Measurements from ENCODE around the gene SEC14L2. TPM values are rescaled to one million over a fixed set of nuclear protein-coding genes. Genes with fewer than 3 reads are reported as not detected.

The SEC14L2 gene
- 0.67 and 0.83 TPM in 2 replicates for total RNA-seq
- total RNA-seq (2013): 0.21 TPM
- 0.24 and 0.63 TPM in 2 replicates for polyA plus RNA-seq
- 2.0 and 5.6 TPM in 2 replicates for polyA minus RNA-seq

DNA sequence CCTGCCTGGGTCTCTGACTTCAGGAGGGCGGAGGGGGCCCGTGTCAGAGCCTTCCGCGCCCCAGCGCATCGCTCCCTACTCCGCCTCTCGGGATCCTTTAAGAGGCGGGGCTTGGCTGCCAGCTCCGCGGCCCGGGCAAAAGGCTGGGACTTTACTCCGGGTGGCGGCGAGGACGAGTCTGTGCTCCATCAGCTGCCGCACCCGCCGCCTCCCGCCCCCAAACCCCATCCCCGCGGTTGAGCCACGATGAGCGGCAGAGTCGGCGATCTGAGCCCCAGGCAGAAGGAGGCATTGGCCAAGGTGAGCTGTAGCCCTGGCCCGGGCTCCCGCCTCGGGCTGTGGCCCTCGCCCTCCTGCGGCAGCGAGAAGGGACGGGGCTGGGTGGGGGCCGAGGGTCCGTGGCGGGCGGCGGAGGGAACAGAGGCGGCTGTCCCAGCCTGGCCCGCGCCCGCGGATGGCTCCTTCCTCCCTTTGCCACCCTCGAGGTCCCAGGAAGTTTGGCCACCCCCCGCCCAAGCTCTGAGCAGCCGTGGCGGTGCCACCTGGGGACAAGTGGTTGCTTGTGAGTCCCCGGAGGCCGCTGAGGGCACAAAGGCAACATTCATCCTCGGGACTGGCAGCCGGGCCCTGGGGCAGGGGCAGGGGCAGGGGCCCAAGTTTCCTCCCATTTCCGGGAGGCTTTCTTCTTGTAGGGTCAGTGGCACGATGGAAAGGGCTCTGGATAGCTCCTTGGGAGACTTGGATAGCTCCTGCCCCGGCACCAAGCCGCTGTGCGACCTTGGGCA lies at the start of gene SEC14L2:
Gene SEC14L2, plus strand, starts transcription at position 148 of the 785 bp plus-strand sequence. Its CDS starts 99 bp downstream, at position 247.
- Histone ChIP-seq H3K79me2 (ENCODE audit: control insufficient read depth, insufficient read depth, low read length) (no peaks in the 10 kb centered on the region), H3K9me3 (ENCODE audit: control extremely low read depth in 1 of 3, control insufficient read depth in 2 of 3, insufficient read depth in 1 of 3, low read length in 2 of 3) (peaks cover 0 to 8% (median 0%) of the 10 kb centered on the region in 3 donors), H2AFZ (ENCODE audit: insufficient read depth, low read depth, low read length, poor library complexity, severe bottlenecking) (peak within 1 kb of the TSS; percentile 72), H3K36me3 (replicated peaks in 1 of 2; ENCODE audit: control extremely low read depth in 1 of 2, control insufficient read depth in 1 of 2, extremely low read depth in 1 of 2, insufficient read depth in 2 of 2, low read length in 1 of 2) (no peaks in the 10 kb centered on the region), H3K4me1 (ENCODE audit: control insufficient read depth in 2 of 2, insufficient read depth in 2 of 2, low read length in 2 of 2) (peaks cover 29% of the 10 kb centered on the region in 2 donors), H3K27ac (ENCODE audit: low read length in 2 of 2) (no peak within 1 kb of the TSS), H3K4me2 (replicated peaks; ENCODE audit: low read depth, low read length, poor library complexity, severe bottlenecking) (peak within 1 kb of the TSS; percentile 86), H3K9ac (ENCODE audit: low read length) (peak within 1 kb of the TSS; percentile 62), H4K20me1 (ENCODE audit: control insufficient read depth, insufficient read depth, low read length, poor library complexity, severe bottlenecking) (no peaks in the 10 kb centered on the region), H3K27me3 (replicated peaks in 1 of 4; ENCODE audit: control extremely low read depth in 1 of 4, control insufficient read depth in 3 of 4, insufficient read depth in 4 of 4, low read length in 3 of 4) (peaks cover 0 to 40% (median 26%) of the 10 kb centered on the region in 4 experiments), H3K4me3 (ENCODE audit: control extremely low read depth in 1 of 5, extremely low read depth in 1 of 5, insufficient read depth in 1 of 5, low read depth in 2 of 5, low read length in 4 of 5) (peak within 1 kb of the TSS in 4 of 5 experiments; percentile 34 to 51 (median 42))
- Mint-ChIP-seq H3K27ac (no peak within 1 kb of the TSS), H3K27me3 (peaks cover 43% of the 10 kb centered on the region), H3K9me3 (ENCODE audit: insufficient read depth) (no peaks in the 10 kb centered on the region), H3K4me3 (peak within 1 kb of the TSS; percentile 82), H3K4me1 (peaks cover 23% of the 10 kb centered on the region)
- WGBS (ENCODE audit: insufficient coverage): 1% methylated on average over 50 of the region's 56 CpGs
- intact Hi-C loops (cut with micrococcal nuclease): loop anchor here (10.0 kb wide), 1 partner anchor 198 kb away; the partner anchor contains the start of gene PES1
- ATAC-seq (ENCODE audit: low read depth) (peak; percentile 55), DNase-seq (peak; percentile 50)
- POLR2A ChIA-PET: interaction anchor here (1.0 to 1.1 kb wide), 2 partner anchors 9 to 106 kb away, joined by 3 read pairs; no protein-coding TSS in a partner anchor
- CTCF ChIA-PET: interaction anchor here (0.8 to 19.9 kb wide), 5 partner anchors 10 to 136 kb away, joined by 3 to 510 read pairs (median 4); partner anchors contain the start of genes CASTOR1 and RNF215
- TF ChIP-seq, protein P1, sequence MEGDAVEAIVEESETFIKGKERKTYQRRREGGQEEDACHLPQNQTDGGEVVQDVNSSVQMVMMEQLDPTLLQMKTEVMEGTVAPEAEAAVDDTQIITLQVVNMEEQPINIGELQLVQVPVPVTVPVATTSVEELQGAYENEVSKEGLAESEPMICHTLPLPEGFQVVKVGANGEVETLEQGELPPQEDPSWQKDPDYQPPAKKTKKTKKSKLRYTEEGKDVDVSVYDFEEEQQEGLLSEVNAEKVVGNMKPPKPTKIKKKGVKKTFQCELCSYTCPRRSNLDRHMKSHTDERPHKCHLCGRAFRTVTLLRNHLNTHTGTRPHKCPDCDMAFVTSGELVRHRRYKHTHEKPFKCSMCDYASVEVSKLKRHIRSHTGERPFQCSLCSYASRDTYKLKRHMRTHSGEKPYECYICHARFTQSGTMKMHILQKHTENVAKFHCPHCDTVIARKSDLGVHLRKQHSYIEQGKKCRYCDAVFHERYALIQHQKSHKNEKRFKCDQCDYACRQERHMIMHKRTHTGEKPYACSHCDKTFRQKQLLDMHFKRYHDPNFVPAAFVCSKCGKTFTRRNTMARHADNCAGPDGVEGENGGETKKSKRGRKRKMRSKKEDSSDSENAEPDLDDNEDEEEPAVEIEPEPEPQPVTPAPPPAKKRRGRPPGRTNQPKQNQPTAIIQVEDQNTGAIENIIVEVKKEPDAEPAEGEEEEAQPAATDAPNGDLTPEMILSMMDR (IDR thresholded peaks at IDR 0.05): no peak
- TF ChIP-seq EZH2 (IDR thresholded peaks at IDR 0.05; ENCODE audit: borderline replicate concordance, insufficient read depth, low read depth, low read length, poor library complexity, severe bottlenecking): no peak
